K562 (cell line): ENCODE data around the gene ZNF90. TPM values are rescaled to one million over a fixed set of nuclear protein-coding genes. Genes with fewer than 3 reads are reported as not detected.

Experiments used
- ATAC-seq: fragments of 200-7000 bp; cut with Tn5 transposase; 3 replicates; pipeline ENCODE4 v1.9.1; 2020; ENCODE audit warnings: moderate library complexity
- BruUV-seq: library from RNA; stranded (reverse); fragments of 400-500 nt; replicated peaks from 2 replicates; lab custom pipeline; 2021; lab: Mats Ljungman, UMichigan
- CTCF ChIA-PET: fragments of 300-600 bp; formaldehyde crosslinking; extraction: SDS; loops from one replicate; lab custom pipeline; 2021; ENCODE audit warnings: low intra/inter-chr PET ratio; lab: Yijun Ruan, JAX
- POLR2A ChIA-PET: fragments of 300-600, 350-650 bp; sonication (Branson Sonifier 250); formaldehyde crosslinking; extraction: SDS; loops from one replicate; lab custom pipeline; 2021; ENCODE audit warnings: antibody characterized with exemption, inconsistent platforms; lab: Yijun Ruan, JAX
- DNase-seq, 4 experiments: peaks; one replicate each; pipeline versions ENCODE4 v3.0.0 to v3.0.0-alpha.2; 2011 to 2018; ENCODE audit warnings: low spot score in 3 of 4, mixed read lengths in 3 of 4; ENCODE audit errors: extremely low read depth in 1 of 4
- FAIRE-seq: peaks from 2 replicates; lab custom pipeline; 2011; peaks lifted over from hg19 to GRCh38; lab: Jason Lieb, UNC
- H2AFZ ChIP-seq: 2 replicates; pipeline ENCODE4 v1.6.0; 2011; ENCODE audit warnings: low read depth, low read length, control low read depth, inconsistent platforms
- H3K27ac ChIP-seq: fragments of 200-600 bp; 3 replicates; pipeline ENCODE4 v1.8.0; 2011; ENCODE audit warnings: low read depth, mild to moderate bottlenecking, control low read depth, inconsistent platforms, low read length, moderate library complexity, mixed read lengths; ENCODE audit errors: extremely low read depth
- H3K27me3 ChIP-seq, 2 experiments: fragments of 300-600 bp in 1 of 2; 2 replicates in 1 of 2; 3 replicates in 1 of 2; pipeline versions ENCODE4 v1.6.0 to v1.8.0; 2011; ENCODE audit warnings: inconsistent platforms in 2 of 2, low read length in 2 of 2, mild to moderate bottlenecking in 1 of 2, mixed read lengths in 1 of 2, moderate library complexity in 1 of 2; ENCODE audit not compliant: control insufficient read depth in 2 of 2, insufficient read depth in 2 of 2
- H3K36me3 ChIP-seq: fragments of 300-600 bp; 3 replicates; pipeline ENCODE4 v1.8.0; 2011; ENCODE audit warnings: mild to moderate bottlenecking, low read length, inconsistent platforms; ENCODE audit not compliant: control insufficient read depth, insufficient read depth
- H3K4me1 ChIP-seq, 2 experiments: fragments of 200-600 bp in 1 of 2; replicated peaks in 1 of 2; 2 replicates in 1 of 2; 3 replicates in 1 of 2; pipeline versions ENCODE4 v1.5.1 to v1.8.0; 2011; ENCODE audit warnings: inconsistent platforms in 2 of 2, low read length in 2 of 2, mild to moderate bottlenecking in 1 of 2, mixed read lengths in 1 of 2, moderate library complexity in 1 of 2; ENCODE audit not compliant: control insufficient read depth in 2 of 2, insufficient read depth in 2 of 2
- H3K4me2 ChIP-seq: 2 replicates; pipeline ENCODE4 v1.6.1; 2011; ENCODE audit warnings: low read length, control low read depth, inconsistent platforms, mixed read lengths; ENCODE audit not compliant: insufficient read depth
- H3K4me3 ChIP-seq: fragments of 200-600 bp; sonication (generic), shearing (Covaris generic); 2 replicates; pipeline ENCODE4 v1.5.1; 2016; ENCODE audit warnings: control low read depth, inconsistent platforms
- H3K79me2 ChIP-seq: fragments of 200-600 bp; 3 replicates; pipeline ENCODE4 v1.8.0; 2011; ENCODE audit warnings: low read length, inconsistent platforms; ENCODE audit not compliant: control insufficient read depth, insufficient read depth
- H3K9ac ChIP-seq, 2 experiments: 2 replicates each; pipeline versions ENCODE4 v1.6.0 to v1.6.1; 2011; ENCODE audit warnings: low read depth in 2 of 2, low read length in 2 of 2, control low read depth in 1 of 2, inconsistent platforms in 1 of 2, mild to moderate bottlenecking in 1 of 2, mixed read lengths in 1 of 2; ENCODE audit not compliant: insufficient read depth in 1 of 2
- H3K9me1 ChIP-seq: one replicate; pipeline ENCODE4 v1.6.0; 2011; ENCODE audit warnings: inconsistent platforms, mild to moderate bottlenecking, low read length, moderate library complexity; ENCODE audit not compliant: control insufficient read depth, insufficient read depth
- H3K9me3 ChIP-seq: replicated peaks from 2 replicates; pipeline ENCODE4 v1.5.1; 2011; ENCODE audit warnings: low read depth, low read length, inconsistent platforms; ENCODE audit not compliant: control insufficient read depth, insufficient read depth
- H4K20me1 ChIP-seq: replicated peaks from 2 replicates; pipeline ENCODE4 v1.6.1; 2011; ENCODE audit warnings: low read length, inconsistent platforms, mixed read lengths; ENCODE audit not compliant: control insufficient read depth, insufficient read depth
- ATF7 ChIP-seq: fragments of 450-650 bp; IDR thresholded peaks from 2 replicates; pipeline ENCODE4 v1.7.1; 2014; ENCODE audit warnings: mild to moderate bottlenecking, moderate library complexity
- CUX1 ChIP-seq: fragments of 200-800 bp; sonication (Bioruptor generic); IDR thresholded peaks from 2 replicates; pipeline ENCODE4 v1.6.1; 2016; ENCODE audit warnings: missing genetic modification characterization, missing compliant biosample characterization
- E2F3 ChIP-seq: fragments of 250-450 bp; sonication (Bioruptor Pico); IDR thresholded peaks from 2 replicates; pipeline ENCODE4 v1.4.0; 2020; ENCODE audit warnings: mild to moderate bottlenecking
- ID3 ChIP-seq, 2 experiments: fragments of 250-450 bp in 1 of 2; fragments of 450-650 bp in 1 of 2; sonication (Bioruptor Pico) in 1 of 2; IDR thresholded peaks; 2 replicates each; pipeline versions ENCODE4 v1.6.1 to v1.8.0; 2016 to 2021; ENCODE audit warnings: mild to moderate bottlenecking in 2 of 2, moderate library complexity in 2 of 2, missing compliant biosample characterization in 1 of 2, missing genetic modification characterization in 1 of 2
- MECOM ChIP-seq: fragments of 250-450 bp; sonication (Bioruptor Pico); IDR thresholded peaks from 2 replicates; pipeline ENCODE4 v1.8.0; 2022; ENCODE audit warnings: inconsistent platforms
- NUFIP1 ChIP-seq: fragments of 450-650 bp; IDR thresholded peaks from 2 replicates; pipeline ENCODE4 v1.6.1; 2018; ENCODE audit not compliant: partially characterized antibody
- PATZ1 ChIP-seq: fragments of 250-450 bp; sonication (Bioruptor Pico); IDR thresholded peaks from 2 replicates; pipeline ENCODE4 v1.5.0; 2020; ENCODE audit warnings: mild to moderate bottlenecking, borderline replicate concordance
- PRMT5 ChIP-seq: sonication (generic); formaldehyde crosslinking; IDR thresholded peaks from 2 replicates; pipeline ENCODE4 v1.5.0; 2020; ENCODE audit warnings: missing genetic modification reagents
- SLC30A9 ChIP-seq: fragments of 250-450 bp; sonication (Bioruptor Pico); IDR thresholded peaks from 2 replicates; pipeline ENCODE4 v1.8.0; 2022; ENCODE audit warnings: mild to moderate bottlenecking, moderate library complexity
- ZFX ChIP-seq: sonication (generic); formaldehyde crosslinking; IDR thresholded peaks from 2 replicates; pipeline ENCODE4 v1.8.0; 2022; ENCODE audit warnings: mild to moderate bottlenecking, missing genetic modification reagents, moderate library complexity
- ZNF146 ChIP-seq: IDR thresholded peaks from one replicate; pipeline ENCODE4 v1.6.1; 2018; ENCODE audit warnings: missing compliant biosample characterization; ENCODE audit not compliant: unreplicated experiment
- ZNF644 ChIP-seq: fragments of 200-800 bp; sonication (Bioruptor generic); IDR thresholded peaks from 2 replicates; pipeline ENCODE4 v1.6.1; 2016; ENCODE audit warnings: low read depth, missing genetic modification characterization, missing compliant biosample characterization
- WGBS: fragments of 100-300 bp; shearing (Covaris generic); methylation state at CpG from one replicate; pipeline ENCODE4 v1.1.6; 2016; ENCODE audit warnings: low coverage, mixed read lengths; ENCODE audit not compliant: insufficient coverage; ENCODE audit errors: missing lambda C conversion rate; 5-methylcytosine and 5-hydroxymethylcytosine counted together
- in situ Hi-C: fragments of 300-500 bp; cut with MboI; formaldehyde crosslinking; loops from 4 replicates; pipeline ENCODE4 v1.15.0; 2018; ENCODE audit warnings: inconsistent platforms, mixed read lengths
- intact Hi-C: fragments of 100-400 bp; cut with micrococcal nuclease; formaldehyde crosslinking; loops from 2 replicates; pipeline ENCODE4 v1.14.2; 2022
- polyA plus RNA-seq, 8 experiments: library from polyadenylated mRNA; depleted of rRNA in 4 of 8; stranded (reverse) in 5 of 8; unstranded in 3 of 8; fragments of >200 nt; fragmentation: Nextera tagmentation in 2 of 8; fragmentation: Illumina TruSeq in 1 of 8; extraction: Ambion mirVana in 2 of 8; extraction: Trizol in 1 of 8; gene quantifications; 2 replicates each; pipeline versions ENCODE4 v1.2.1 to v1.2.3, GENCODE V29; 2011 to 2014; ENCODE audit warnings: inconsistent platforms in 1 of 8, missing spikeins in 1 of 8
- total RNA-seq, 7 experiments: library from RNA; depleted of rRNA in 6 of 7; stranded (reverse); fragments of >200 nt in 6 of 7; fragmentation: Illumina TruSeq in 2 of 7; extraction: Trizol in 2 of 7; gene quantifications; 2 replicates each; pipeline versions ENCODE4 v1.2.1 to v1.2.3, GENCODE V29; 2011 to 2021; ENCODE audit warnings: low replicate concordance in 1 of 7

The ZNF90 gene
- total and polyA plus RNA-seq, 9 of the 15 experiments (the other 6 are each of a cell fraction or from before 2014, with no cell fraction given) = 0.20 to 0.89 (median 0.67) TPM; not detected in 1

- H3K36me3 ChIP-seq = no peaks in the 10 kb centered on the region
- H3K9me1 ChIP-seq = no peaks in the 10 kb centered on the region
- FAIRE-seq = no peak
- intact Hi-C loops = no loop called here
- in situ Hi-C loops = no loop called here
- 1% methylated on average over 5 of the region's 5 CpGs for WGBS
- H3K4me3 ChIP-seq = no peak overlapping the region
- no peak overlapping the region for H3K4me2 ChIP-seq
- no peak overlapping the region for H3K27ac ChIP-seq
- ChIA-PET CTCF (no interaction called here), POLR2A (no interaction called here)
- H3K27me3 ChIP-seq = no peaks in the 10 kb centered on the region
- BruUV-seq = no TSS peak
- no peaks in the 10 kb centered on the region for H4K20me1 ChIP-seq
- TF ChIP-seq PATZ1 (CRISPR knock-in tag) = no peak
- no peak for TF ChIP-seq ZFX (CRISPR knock-in tag)
- TF ChIP-seq PRMT5 (CRISPR knock-in tag) = no peak
- no peak for TF ChIP-seq SLC30A9 (CRISPR knock-in tag)
- no peak for TF ChIP-seq ATF7
- no peak for TF ChIP-seq ZNF146
- TF ChIP-seq NUFIP1 = no peak
- TF ChIP-seq ID3 (CRISPR knock-in tag; IDR thresholded peaks at IDR 0.05) = no peak
- TF ChIP-seq ID3 (tag; IDR thresholded peaks at IDR 0.05) = no peak
- TF ChIP-seq ZNF644 (tag) = no peak
- no peak for TF ChIP-seq MECOM (CRISPR knock-in tag)
- no peak for TF ChIP-seq CUX1
- no peak for TF ChIP-seq E2F3 (CRISPR knock-in tag)
- no peaks in the 10 kb centered on the region for H3K79me2 ChIP-seq
- H2AFZ ChIP-seq = no peak overlapping the region
- no peak for DNase-seq
- no peaks in the 10 kb centered on the region for H3K9me3 ChIP-seq
- H3K9ac ChIP-seq = no peak overlapping the region
- no peak for ATAC-seq
- no peaks in the 10 kb centered on the region for H3K4me1 ChIP-seq
Measured at GRCh38 chr19:20035935-20036334, 41.9 kb upstream of the ZNF90 start.
